ENCODE data around the gene PIR.

Gene PIR

DNA sequence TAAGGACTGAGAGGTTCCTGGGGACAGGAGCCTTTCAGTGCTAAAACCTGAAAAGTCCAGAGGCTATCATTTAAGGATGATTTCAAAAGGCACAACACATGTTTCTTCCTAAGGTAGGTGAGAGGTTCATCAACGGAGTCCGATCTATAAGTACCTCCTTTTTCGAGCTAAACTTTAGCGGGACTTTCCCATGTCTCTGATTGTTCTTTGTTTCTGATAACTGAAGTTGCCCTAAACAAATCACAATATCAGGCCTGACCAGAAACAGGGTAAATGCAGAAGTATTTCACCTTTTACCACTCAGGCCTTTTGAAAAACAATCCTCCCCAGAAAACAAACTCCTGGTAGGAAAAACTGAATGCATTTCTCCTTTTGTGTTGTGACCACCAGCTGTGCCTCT, 17.6 kb downstream of the PIR start:
- no peak for DNase-seq

DNA sequence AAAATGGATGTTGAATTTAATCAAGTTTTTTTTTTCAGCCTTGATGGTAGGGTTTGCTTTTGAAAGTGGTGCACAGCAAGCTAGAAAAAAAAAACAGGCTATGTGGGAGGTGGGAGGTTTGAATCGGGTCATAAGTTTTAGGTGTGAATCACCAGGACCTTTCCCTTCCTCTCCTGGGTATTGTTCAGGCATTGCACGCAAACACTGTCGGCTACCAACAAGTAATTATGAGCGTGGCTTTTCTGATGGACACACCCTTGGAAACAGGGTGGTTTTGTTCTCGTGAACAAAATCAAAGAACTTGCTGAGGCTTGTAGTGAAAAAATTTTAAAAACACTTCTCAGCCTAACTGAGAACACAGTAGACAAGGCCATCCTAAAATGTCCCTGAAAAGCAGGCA, 18.1 kb downstream of the PIR start:
- no peak for DNase-seq

DNA sequence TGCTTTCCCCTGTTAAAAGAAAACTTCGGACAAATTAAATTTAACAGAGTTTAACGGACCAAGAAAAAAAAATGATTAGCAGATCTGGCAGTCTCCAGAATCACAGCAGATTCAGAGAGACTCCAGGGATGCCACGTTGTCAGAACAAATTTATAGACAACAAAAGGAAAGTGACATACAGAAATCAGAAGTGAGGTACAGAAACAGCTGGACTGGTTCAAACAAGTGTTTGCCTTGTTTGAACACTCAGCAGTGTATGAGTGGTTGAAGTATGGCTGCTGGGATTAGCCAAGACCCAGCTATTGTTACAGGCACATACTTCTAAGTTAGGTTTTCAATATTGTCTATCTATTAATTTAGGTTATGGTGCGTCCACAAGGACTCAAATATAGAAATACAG, 19.1 kb downstream of the PIR start:
- DNase-seq = no peak

DNA sequence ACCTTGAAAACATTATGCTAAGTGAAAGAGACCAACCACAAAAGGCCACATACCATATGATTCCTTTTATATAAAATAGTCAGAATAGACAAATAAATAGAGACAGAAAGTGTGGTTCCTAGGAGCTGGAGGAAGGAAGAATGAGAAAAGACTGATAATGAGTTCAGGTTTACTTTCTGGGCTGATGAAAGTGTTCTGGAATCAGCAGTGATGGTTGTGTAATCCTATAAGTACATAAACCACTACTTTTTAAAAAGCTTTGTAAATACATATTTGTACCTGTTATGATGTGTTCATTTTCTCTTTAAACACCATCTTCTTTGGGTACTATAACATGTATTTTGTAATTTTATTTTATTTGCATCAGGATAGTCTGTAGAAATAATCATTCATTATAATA, 20.6 kb downstream of the PIR start:
- no peak for DNase-seq

DNA sequence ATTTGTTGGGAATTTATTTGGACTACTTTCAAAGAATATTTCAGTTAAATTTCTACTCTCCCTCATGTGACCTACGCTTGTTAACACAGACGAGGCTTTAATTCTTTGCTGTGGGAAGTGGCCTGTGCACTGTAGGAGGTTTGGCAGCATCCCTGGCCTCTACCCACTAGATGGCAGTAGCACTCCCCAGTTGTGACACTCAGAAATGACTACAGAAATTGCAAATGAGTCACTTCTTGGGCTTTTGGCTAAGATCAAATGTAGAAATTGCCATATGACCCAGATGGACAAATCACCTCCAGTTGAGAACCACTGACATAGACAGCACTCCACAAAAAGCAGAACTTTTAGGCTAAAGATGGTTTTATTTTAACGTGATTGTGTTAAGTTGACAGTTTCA, 22.1 kb downstream of the PIR start:
- DNase-seq = peak; percentile 50

DNA sequence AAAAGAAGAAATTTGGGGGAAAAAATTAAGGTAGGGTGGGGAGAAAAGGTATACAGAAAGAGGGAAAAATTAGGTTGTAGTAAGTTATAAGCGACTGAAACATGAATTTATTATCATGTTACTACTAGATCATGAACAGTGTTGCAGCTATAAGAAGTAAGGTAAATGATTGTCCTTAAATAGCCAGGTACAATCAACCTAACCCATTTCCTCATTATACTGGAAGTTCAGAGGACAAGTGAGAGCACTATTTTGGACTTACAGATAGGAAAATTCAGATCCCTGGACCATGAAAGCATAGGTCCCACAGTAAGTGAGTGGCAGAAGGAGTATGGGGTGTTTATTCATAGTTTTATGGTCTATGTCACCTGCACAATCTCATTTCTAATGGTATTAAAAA, 23.5 kb downstream of the PIR start:
- DNase-seq = no peak

DNA sequence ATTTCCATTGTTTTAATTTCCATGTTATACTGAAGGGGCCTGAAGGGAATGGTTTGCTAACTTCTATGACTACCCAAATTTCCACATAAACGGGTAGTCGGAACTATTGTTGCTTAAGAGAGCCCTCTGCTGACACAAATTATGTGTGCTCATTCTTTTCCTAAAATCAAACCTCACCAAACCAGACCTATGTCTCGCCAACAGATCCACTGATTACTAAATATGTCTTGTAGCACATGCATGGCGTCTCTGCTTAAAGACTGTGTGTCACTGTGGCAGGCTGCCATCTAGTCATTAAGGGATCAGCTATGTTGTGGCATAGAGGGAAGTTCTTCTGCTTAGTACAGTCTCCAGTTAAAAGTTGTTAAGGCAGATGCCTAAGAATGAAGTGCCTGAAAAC, 25.1 kb downstream of the PIR start:
- DNase-seq = no peak

DNA sequence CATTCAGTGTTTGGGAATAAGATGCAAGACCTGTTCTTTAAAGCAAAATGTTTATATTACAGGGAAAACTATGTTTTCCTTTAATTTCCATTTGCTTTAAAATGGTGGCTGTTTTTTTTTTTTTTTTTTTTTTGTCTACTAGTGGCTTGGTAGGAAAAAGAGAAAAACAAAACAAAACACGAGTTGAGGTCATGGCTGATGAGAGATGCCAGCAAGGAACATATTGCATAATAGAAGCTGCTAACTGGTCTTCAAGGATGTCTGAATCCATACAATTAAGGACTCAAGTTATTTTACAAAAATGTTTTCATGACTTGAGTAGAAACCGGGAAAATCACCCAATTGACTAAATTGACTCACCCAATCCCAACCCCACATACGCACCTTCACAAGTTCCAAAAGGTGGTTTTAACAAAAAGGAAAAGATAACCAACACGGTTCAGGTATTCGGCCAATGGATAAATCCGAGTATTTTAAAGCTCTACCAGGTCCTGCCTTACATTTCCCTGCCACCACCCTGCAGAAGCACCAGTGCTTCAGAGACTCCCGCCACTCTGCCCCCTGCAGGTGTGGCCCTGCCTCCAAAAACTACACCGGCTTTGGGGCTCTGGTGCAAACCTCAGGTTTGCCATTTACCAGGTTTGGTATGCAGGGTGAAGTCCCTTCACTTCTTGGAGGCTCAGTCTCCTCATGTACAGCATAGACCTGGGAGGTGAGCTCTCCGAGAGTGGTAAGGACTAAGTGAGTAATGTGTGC, 27.1 kb downstream of the PIR start:
- DNase-seq = no peak

DNA sequence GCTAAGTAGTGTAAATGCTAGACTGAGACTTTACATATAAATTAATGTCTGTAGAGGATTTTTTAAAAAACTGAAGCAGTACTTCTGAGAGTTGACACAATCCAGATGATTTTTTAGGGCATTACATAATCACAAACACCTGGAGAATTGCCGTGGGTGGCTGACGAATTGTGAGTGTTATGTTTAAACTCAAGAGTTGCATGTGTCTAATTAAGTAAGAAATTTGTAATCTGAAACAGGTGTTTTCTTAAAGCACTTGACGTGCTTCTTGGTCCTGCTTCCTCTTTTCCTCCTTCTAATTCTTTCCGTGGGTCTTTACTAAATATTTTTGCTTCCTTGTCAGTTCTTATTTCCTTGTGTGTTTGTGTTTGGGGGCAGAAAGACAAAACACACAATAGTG, 27.8 kb downstream of the PIR start:
- no peak for DNase-seq

DNA sequence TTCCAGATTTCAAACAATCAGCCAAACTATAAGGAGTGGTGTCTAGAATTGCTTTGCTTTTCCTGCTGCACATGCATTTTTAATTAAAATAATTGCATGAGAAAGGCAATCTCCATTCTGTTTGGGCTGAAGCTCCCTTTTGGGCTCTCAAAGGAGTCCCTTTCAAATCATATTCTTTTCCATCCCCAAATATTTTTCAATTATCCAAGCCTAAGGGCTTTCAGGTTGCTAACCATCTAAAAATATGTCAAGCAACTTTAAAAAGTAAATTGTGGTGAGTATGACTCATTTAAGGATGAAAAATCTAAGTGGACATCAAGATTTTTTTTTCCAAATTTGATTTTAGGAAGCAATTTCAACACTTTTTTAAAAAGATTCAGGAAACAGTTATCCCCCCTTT, 28.4 kb downstream of the PIR start:
- DNase-seq = no peak

DNA sequence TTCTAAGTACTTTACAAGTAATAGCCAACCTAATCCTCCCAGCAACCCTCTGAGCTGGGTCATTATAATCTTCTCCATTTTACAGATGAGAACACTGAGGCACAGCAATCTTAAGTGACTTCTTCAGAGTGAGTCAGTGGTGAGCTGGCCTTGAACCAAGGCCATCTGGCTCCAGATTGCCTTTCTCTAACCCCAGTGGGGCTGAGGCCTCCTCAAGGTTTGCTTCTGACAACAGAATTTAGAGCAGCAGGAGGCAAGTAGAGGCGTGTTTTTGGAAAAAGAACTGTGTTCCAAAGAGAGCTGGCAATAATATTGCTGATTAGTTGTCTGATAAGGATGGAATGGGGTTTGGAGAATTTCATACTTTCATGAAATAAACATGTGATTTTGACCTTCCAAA, 41.2 kb downstream of the PIR start:
- no peak for DNase-seq

DNA sequence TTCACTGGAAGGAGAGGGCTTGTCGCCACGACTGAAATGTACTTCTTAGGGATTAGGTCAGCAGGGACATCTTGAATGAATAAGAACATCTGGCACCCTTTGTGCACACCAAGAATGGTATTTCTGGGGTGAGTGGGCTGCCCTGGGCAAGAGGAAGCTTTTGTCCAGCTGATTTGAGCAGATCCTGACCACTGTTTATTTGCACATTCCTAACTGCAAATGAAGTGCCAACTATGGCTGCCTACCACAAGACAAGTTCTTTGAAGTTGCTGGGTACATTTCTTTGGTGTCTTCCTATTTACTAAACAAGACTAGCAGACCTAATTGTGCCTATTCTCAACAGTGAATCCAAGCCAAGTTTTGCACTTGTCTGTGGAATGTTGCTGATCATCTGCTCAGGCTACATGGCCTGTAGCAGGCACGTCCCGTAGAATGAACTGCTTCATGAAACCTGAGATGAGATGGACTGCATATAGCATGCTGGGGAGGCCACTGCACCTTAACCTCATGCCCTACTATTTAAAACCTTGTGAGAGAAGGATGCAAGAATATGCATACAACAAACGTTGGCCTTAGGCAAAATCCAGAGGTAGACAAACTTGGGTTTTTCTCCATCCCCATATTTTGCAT, 45.0 kb downstream of the PIR start:
- DNase-seq = no peak

DNA sequence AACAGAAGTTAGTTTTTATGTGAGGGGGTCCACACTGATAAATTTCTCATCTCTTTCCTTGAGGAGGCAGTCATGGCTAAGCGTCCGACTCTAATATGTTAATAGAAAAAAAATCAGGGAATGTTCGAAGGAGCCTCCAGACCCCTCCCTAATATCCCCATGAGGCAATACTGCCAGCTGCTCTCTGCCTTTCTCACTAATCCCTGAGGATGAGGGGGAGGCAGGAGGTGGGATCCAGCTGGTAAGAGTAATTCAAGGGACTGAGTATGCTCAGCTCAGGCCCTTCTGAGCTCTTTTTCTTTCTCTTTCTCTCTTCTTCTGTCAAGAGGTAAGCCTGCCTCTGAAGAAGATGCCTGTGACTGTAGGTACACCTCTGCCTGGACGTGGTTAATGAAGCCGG, 51.7 kb downstream of the PIR start:
- DNase-seq = no peak

DNA sequence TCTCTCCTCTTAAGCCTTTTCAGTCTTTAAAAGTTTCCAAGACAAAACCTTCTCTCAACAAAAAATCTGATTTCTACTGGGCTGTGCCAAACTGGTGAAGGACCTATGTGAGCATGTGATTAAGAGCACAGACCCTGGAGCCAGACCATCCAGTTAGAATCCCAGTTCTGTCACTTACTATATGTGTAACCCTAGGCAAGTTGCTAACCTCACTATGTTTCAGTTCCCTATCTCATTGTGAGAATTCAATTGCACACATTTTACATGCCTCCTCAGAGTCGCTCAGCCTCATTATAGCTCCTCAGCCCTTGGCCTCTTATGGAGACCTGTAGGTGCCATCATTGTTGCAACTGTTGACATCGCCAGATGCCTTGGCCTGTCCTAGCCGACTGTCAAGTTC, 54.8 kb downstream of the PIR start:
- DNase-seq = no peak

DNA sequence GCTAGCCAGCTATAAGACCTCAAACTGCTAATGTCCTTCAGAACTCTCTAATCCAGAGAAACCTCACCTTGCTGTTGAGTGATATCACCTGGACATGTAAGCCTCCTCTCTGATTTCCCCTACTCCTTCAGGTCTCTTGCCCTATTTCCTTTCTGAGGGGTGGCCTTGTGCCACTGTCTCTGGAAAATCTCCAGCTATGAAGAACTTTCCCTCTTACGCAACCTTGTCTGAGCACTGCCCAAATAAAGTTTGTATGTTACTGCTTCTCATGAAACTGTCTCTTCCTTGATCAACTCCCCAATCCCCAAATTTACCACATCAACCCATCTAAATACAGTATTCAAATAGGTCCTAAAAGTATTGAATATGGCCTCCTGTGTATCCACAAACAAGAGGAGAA, 55.4 kb downstream of the PIR start:
- DNase-seq = no peak

DNA sequence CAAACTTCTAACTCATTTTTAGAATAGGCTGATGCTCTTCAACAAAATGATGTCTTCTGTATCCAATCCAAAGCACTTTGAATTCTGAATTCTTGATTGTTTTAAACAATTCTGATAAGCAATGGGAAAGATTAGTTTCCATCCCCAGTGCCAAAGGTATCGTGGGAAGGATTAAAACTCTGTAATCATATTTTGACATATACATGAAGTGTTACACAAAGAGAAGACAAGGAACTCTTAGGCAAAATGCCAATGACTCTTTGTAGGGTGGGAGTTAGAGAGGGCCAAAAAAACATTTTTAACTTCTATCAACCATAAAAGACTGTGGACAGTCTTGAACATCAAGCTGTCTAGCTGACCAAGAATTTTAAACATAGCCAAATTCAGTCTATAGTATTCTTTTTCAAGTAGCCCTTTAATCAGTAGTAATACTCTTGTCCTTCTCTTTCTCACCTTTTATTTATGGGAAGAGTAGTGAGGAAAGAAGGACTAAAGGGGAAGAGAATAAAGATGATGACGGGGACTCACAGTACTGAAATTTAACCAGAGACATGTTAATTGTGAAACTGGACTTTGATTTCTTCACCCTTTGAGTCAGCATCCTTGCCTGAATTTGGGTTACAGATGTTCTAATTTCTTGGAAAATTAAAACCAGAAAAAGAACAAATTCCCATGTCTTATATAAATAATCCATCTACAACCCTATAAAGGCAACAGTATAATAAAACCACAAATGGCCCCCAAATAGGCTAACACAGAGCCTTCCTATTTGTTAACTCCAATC, 57.1 kb downstream of the PIR start:
- no peak for DNase-seq

DNA sequence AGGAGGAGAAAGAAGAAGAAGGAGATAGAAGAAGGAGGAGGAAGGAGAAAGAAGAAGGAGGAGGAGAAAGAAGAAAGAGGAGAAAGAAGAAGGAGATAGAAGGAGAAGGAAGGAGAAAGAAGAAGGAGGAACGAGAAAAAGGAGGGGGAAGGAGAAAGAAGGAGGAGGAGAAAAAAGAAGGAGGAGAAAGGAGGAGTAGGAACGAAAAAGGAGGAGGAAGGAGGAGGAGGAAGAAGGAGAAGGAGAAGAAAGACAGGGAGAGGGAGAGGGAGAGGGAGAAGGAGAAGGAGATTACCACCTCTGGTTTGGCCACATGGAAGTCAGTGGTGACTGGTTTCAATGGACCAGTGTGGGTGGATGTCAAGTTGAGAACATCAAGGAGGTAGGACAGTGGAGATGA, 58.9 kb downstream of the PIR start:
- no peak for DNase-seq

DNA sequence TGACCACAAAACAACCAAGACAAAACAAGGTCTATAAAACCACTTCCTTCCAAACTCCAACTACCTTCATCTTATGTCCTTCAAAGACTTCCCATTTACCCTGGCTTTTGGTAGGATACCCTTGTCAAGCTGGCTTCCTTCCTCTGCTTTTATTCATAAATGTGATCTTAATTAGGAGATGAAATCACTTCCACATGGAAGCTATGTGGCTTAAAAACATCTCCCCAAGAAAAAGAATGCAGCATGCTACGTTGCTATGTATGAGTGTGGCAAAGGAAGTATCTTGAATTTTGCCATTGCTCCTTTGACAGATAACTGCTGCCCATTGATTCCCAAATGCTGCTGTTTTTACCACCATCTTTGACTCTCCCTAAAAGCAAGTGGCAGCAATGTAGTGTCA, 62.5 kb downstream of the PIR start:
- no peak for DNase-seq

DNA sequence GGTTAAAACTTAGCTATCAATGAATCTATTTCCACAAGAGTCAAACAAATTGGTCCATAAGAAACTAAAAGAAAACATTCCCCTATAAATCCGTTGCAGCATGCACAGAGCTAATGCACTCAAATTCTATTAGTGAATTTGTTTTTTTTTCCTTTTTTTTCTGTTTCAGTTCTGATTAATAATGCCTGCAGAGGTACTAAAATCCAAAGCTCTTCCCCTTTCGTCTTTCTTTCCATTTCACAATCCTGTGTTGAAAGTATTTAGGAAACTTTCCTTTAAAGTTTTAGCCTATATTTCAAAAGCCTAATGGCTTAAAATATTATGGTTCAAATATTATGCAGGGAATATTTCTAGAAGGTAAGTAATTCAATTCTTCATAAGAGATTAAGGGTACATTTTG, 63.1 kb downstream of the PIR start:
- no peak for DNase-seq

DNA sequence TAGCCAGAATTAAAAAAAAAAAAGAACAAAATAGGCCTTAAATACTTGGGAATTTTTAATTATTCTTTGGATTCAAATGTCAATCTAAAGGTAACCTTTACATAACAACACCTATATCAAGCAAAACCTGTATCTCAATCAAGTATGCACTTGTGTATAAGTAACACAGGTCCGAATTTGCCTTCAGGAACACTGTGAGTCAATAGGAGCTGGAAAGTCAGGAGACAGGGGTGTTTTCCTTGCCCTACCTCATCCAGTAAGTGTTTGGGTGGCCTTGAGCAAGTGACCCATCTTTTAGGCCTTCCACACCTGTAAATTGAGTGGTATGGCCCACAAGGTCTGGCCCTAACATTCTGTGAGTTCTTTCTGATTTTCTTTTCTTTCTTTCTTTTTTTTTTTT, 68.1 kb downstream of the PIR start:
- no peak for DNase-seq

DNA sequence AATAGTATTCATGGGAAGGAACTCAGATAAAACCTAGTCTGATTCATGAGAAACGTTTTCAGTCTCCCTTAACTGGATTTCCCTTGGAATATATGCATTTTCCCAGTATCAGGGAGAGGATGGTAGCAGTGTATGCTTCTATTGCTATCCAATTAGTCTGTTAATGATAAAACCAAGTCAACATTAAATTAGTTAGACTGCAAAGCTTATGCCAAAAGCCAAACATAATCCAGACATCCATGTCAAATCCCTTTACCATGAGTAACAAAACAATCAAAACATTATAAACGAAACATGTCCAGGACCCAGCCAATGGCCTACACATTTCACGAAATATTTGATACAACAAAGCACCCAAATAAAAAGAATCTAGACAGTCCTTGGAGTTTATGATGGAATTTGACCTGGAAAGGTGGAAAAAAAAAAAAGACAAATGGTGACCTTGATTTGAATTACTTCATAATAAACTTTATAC, 74.4 kb downstream of the PIR start:
- DNase-seq = no peak

DNA sequence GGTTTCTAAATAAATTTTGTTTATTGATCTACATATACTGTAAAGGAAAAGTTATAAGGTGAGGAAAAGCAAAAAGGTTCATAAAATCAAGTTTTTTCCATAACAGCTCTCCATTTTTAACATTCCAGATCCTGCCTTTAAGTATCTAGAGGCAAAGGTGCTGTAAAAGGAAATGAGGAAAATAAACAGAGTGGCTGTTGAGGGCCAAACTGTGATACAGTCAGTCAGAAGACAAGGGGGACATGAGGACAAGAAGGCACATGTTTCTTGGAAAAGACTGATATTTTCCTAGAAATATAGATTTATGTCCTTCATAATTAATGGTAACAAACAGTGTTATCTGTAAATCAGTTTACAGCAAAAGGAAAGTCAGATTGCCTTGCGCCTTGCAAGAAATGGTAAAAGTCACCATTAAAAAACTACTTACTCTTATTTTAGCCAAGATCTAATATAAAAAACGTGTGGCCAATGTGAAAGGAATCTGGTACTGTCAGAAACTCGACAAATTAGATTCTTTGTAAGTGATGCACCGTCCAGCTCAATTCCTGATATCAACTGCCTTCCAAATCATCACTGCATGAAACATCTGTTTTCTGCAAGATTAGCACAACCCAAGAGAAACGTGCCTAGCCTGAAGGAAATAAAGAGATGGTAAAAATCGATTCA, 75.0 kb downstream of the PIR start:
- no peak for DNase-seq

DNA sequence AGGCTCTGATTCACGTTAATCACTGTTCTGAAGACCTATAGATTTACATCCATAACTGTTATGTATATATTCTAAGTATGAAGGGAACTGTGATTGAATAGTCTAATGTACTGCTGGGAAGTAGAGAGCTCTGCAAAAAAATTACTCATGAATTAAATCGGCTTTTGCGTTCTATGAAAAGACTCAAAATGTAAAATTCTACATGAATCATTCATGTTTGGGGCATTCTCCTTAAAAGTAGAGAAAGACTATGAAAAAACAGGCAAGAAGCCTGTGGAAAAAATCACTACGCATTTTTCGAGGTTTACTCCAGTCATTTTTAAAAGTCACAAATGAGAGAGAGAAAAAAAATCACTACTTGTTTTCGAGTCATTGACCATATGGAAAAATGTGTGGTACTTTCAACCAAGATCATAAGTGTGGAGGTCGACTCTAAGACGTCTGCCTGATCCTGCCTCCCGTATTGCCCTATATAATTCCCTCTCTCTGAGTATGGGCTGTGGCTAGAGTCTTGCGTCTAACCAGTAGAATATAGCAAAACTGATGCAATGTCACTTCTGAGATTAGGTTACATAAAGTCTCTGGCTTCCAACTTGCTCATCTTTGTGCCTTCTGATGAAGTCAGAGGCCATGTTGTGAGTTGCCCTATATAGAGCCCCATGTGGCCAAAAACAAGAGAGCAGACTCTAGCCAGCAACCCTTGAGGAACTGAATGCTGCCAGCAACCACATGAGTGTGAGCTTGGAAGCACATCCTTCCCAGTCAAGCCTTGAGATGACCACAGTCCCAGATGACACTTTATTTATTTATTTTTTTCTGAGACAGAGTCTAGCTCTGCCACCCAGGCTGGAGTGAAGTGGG, 76.8 kb downstream of the PIR start:
- no peak for DNase-seq
